Liver (tissue), 3 donors: Measurements from ENCODE around the gene VCP.

Source experiments
- FOXA1 ChIP-seq: IDR thresholded peaks from 2 replicates; pipeline ENCODE4 v1.6.1; 2016; ENCODE audit warnings: antibody characterized with exemption
- GABPA ChIP-seq, 2 donors: IDR thresholded peaks in 1 of 2; conservative IDR thresholded peaks in 1 of 2; 2 replicates each; pipeline ENCODE4 v1.6.1; 2016; ENCODE audit warnings: antibody characterized with exemption in 2 of 2, mild to moderate bottlenecking in 1 of 2, moderate library complexity in 1 of 2
- REST ChIP-seq: IDR thresholded peaks from 2 replicates; pipeline ENCODE4 v1.6.1; 2016; ENCODE audit warnings: antibody characterized with exemption, mild to moderate bottlenecking
- SP1 ChIP-seq: IDR thresholded peaks from 2 replicates; pipeline ENCODE4 v1.6.1; 2018; ENCODE audit warnings: antibody characterized with exemption, mild to moderate bottlenecking
- TAF1 ChIP-seq: conservative IDR thresholded peaks from 2 replicates; pipeline ENCODE4 v1.6.1; 2016; ENCODE audit warnings: antibody characterized with exemption, mild to moderate bottlenecking
- YY1 ChIP-seq: IDR thresholded peaks from 2 replicates; pipeline ENCODE4 v1.6.1; 2016; ENCODE audit warnings: antibody characterized with exemption, mild to moderate bottlenecking
- TF ChIP-seq, protein P1 (sequence below): fragments of 150-350 bp; IDR thresholded peaks from 2 replicates; pipeline ENCODE4 v1.5.1; 2017; ENCODE audit warnings: improper control_type of control experiment, low read depth, low read length; ENCODE audit not compliant: missing input control
- TF ChIP-seq, protein P2 (sequence below): IDR thresholded peaks from 2 replicates; pipeline ENCODE4 v1.6.1; 2016; ENCODE audit warnings: antibody characterized with exemption
- TF ChIP-seq, protein P3 (sequence below): IDR thresholded peaks from 2 replicates; pipeline ENCODE4 v1.6.1; 2016; ENCODE audit warnings: antibody characterized with exemption
- TF ChIP-seq, protein P4 (sequence below): IDR thresholded peaks from 2 replicates; pipeline ENCODE4 v1.6.1; 2016; ENCODE audit warnings: antibody characterized with exemption
- donor health status: healthy.
- donor health status: healthy.

DNA sequence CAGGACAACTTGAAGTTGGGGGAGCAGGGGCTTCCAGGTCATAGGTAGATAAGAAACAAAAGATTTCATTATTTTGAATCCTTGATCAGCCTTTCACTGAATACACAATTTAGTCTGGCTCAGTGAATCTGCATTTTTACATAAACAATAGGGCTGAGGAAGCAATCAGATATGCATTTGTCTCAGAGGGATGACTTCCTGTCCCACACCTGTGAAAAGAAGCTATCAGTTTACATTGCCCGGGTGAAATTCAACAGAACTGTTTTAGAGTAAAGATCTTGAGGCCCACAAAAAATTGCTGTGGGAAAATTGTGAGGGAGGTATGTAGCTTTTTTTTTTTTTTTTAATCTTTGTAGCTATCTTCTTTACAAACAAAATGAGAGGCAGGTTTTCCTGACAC, 44.6 kb downstream of the VCP start:
- TF ChIP-seq, protein P1, sequence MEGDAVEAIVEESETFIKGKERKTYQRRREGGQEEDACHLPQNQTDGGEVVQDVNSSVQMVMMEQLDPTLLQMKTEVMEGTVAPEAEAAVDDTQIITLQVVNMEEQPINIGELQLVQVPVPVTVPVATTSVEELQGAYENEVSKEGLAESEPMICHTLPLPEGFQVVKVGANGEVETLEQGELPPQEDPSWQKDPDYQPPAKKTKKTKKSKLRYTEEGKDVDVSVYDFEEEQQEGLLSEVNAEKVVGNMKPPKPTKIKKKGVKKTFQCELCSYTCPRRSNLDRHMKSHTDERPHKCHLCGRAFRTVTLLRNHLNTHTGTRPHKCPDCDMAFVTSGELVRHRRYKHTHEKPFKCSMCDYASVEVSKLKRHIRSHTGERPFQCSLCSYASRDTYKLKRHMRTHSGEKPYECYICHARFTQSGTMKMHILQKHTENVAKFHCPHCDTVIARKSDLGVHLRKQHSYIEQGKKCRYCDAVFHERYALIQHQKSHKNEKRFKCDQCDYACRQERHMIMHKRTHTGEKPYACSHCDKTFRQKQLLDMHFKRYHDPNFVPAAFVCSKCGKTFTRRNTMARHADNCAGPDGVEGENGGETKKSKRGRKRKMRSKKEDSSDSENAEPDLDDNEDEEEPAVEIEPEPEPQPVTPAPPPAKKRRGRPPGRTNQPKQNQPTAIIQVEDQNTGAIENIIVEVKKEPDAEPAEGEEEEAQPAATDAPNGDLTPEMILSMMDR: no peak
- TF ChIP-seq TAF1 (no peak), SP1 (no peak), REST (no peak), GABPA (IDR thresholded peaks at IDR 0.05 in 1 of 2, conservative IDR thresholded peaks at IDR 0.05 in 1 of 2) (no peak), YY1 (no peak), FOXA1 (no peak)
- TF ChIP-seq, protein P2, sequence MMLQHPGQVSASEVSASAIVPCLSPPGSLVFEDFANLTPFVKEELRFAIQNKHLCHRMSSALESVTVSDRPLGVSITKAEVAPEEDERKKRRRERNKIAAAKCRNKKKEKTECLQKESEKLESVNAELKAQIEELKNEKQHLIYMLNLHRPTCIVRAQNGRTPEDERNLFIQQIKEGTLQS: no peak
- TF ChIP-seq, protein P3, sequence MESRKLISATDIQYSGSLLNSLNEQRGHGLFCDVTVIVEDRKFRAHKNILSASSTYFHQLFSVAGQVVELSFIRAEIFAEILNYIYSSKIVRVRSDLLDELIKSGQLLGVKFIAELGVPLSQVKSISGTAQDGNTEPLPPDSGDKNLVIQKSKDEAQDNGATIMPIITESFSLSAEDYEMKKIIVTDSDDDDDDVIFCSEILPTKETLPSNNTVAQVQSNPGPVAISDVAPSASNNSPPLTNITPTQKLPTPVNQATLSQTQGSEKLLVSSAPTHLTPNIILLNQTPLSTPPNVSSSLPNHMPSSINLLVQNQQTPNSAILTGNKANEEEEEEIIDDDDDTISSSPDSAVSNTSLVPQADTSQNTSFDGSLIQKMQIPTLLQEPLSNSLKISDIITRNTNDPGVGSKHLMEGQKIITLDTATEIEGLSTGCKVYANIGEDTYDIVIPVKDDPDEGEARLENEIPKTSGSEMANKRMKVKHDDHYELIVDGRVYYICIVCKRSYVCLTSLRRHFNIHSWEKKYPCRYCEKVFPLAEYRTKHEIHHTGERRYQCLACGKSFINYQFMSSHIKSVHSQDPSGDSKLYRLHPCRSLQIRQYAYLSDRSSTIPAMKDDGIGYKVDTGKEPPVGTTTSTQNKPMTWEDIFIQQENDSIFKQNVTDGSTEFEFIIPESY: no peak
- TF ChIP-seq, protein P4, sequence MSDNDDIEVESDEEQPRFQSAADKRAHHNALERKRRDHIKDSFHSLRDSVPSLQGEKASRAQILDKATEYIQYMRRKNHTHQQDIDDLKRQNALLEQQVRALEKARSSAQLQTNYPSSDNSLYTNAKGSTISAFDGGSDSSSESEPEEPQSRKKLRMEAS: no peak
